ENCODE measurements around the gene SPDYE17.
"Not testable (repeated sequence)": the region's sequence is repeated elsewhere in the genome, so short reads cannot be mapped to it uniquely, and the experiment has no call there.

The SPDYE17 gene

GRCh38 chr7:76998764-76999450 is 33.3 kb downstream of the SPDYE17 start:
- peak; percentile 52 for DNase-seq (ENCODE audit: low spot score)

- no peak for DNase-seq (ENCODE audit: low spot score)
Measured at GRCh38 chr7:76998285-76998589, 33.9 kb downstream of the SPDYE17 start.

GRCh38 chr7:76997381-76998284 is 34.5 kb downstream of the SPDYE17 start:
- peak; percentile 47 for DNase-seq (ENCODE audit: low spot score)

GRCh38 chr7:76996932-76997331 is 35.2 kb downstream of the SPDYE17 start:
- DNase-seq (ENCODE audit: low spot score): not testable (repeated sequence)

- DNase-seq (ENCODE audit: low spot score): not testable (repeated sequence)
Measured at GRCh38 chr7:76994286-76994685, 37.9 kb downstream of the SPDYE17 start.

- DNase-seq (ENCODE audit: low spot score): not testable (repeated sequence)
Measured at GRCh38 chr7:76993831-76994230, 38.3 kb downstream of the SPDYE17 start.

GRCh38 chr7:76992871-76993270 is 39.3 kb downstream of the SPDYE17 start:
- not testable (repeated sequence) for DNase-seq (ENCODE audit: low spot score)

- not testable (repeated sequence) for DNase-seq (ENCODE audit: low spot score)
Measured at GRCh38 chr7:76992204-76992603, 40.0 kb downstream of the SPDYE17 start.

GRCh38 chr7:76990202-76990601 is 42.0 kb downstream of the SPDYE17 start:
- not testable (repeated sequence) for DNase-seq (ENCODE audit: low spot score)

GRCh38 chr7:76985924-76986717 is 46.0 kb downstream of the SPDYE17 start:
- DNase-seq (ENCODE audit: low spot score): not testable (repeated sequence)

- DNase-seq (ENCODE audit: low spot score): not testable (repeated sequence)
Measured at GRCh38 chr7:76984784-76985136, 47.4 kb downstream of the SPDYE17 start.

- not testable (repeated sequence) for DNase-seq (ENCODE audit: low spot score)
Measured at GRCh38 chr7:76983937-76984783, 48.0 kb downstream of the SPDYE17 start.

- not testable (repeated sequence) for DNase-seq (ENCODE audit: low spot score)
Measured at GRCh38 chr7:76983333-76983732, 48.8 kb downstream of the SPDYE17 start.

- not testable (repeated sequence) for DNase-seq (ENCODE audit: low spot score)
Measured at GRCh38 chr7:76982501-76982900, 49.7 kb downstream of the SPDYE17 start.

- DNase-seq (ENCODE audit: low spot score): not testable (repeated sequence)
Measured at GRCh38 chr7:76981187-76981970, 50.8 kb downstream of the SPDYE17 start.

- DNase-seq (ENCODE audit: low spot score): not testable (repeated sequence)
Measured at GRCh38 chr7:76980576-76980975, 51.6 kb downstream of the SPDYE17 start.

- not testable (repeated sequence) for DNase-seq (ENCODE audit: low spot score)
Measured at GRCh38 chr7:76977761-76978367, 54.3 kb downstream of the SPDYE17 start.

GRCh38 chr7:76974793-76975579 is 57.2 kb downstream of the SPDYE17 start:
- DNase-seq (ENCODE audit: low spot score): not testable (repeated sequence)

GRCh38 chr7:76974336-76974735 is 57.8 kb downstream of the SPDYE17 start:
- DNase-seq (ENCODE audit: low spot score): not testable (repeated sequence)

Measured in ecto neural progenitor cell (in vitro differentiated cells).